ENCODE data around the gene ZPBP2. TPM values are rescaled to one million over a fixed set of nuclear protein-coding genes. Genes with fewer than 3 reads are reported as not detected.

Gene ZPBP2
- total and polyA plus RNA-seq, 2 of the 13 experiments (the other 11 are each of a cell fraction or from before 2014, with no cell fraction given): not detected

GRCh38 chr17:39894681-39895376 is 26.8 kb downstream of the ZPBP2 start:
- no peaks in the 10 kb centered on the region for H3K9me3 ChIP-seq (ENCODE audit: low read length)
- H3K4me2 ChIP-seq (ENCODE audit: low read depth, low read length): no peak overlapping the region
- no peaks in the 10 kb centered on the region for H3K36me3 ChIP-seq (replicated peaks in 1 of 2; ENCODE audit: control insufficient read depth in 1 of 2, insufficient read depth in 2 of 2, low read length in 2 of 2)
- H3K4me3 ChIP-seq (replicated peaks in 1 of 3; ENCODE audit: insufficient read depth in 1 of 3, low read depth in 2 of 3, low read length in 3 of 3): no peak overlapping the region
- no peak overlapping the region for H3K27ac ChIP-seq (ENCODE audit: extremely low read length, insufficient read depth, low read length)
- no peak for ATAC-seq
- H3K27me3 ChIP-seq (ENCODE audit: control insufficient read depth in 1 of 2, insufficient read depth in 2 of 2, low read length in 2 of 2): peaks cover 0 to 17% of the 10 kb centered on the region in 2 experiments; a peak in 2 of 5 replicates
- no peak overlapping the region for H2AFZ ChIP-seq (ENCODE audit: low read length)
- intact Hi-C loops (cut with micrococcal nuclease; ENCODE audit: unreplicated experiment): no loop called here
- FAIRE-seq: no peak
- H3K4me1 ChIP-seq (ENCODE audit: insufficient read depth, low read length): no peaks in the 10 kb centered on the region
- no peaks in the 10 kb centered on the region for H4K20me1 ChIP-seq (ENCODE audit: insufficient read depth, low read length)
- no peak for DNase-seq (ENCODE audit: low spot score)
- no TSS peak for BruUV-seq (replicated peaks)
- in situ Hi-C loops (cut with HindIII; ENCODE audit: extremely low pct_ligation_motif_present, low pct_unique_long_range_greater_than_20kb): no loop called here
- ChIA-PET CTCF (ENCODE audit: low intra/inter-chr PET ratio, low total read pairs) (no interaction called here), POLR2A (interaction anchor here (2.0 kb wide), 1 partner anchor 10 kb away, joined by 8 read pairs; no protein-coding TSS in a partner anchor)
- 29% methylated on average over 3 of the region's 3 CpGs for WGBS (ENCODE audit: low lambda C conversion rate)
- no peak overlapping the region for H3K9ac ChIP-seq (ENCODE audit: insufficient read depth, low read depth, low read length)
- H3K79me2 ChIP-seq (ENCODE audit: insufficient read depth, low read length): no peaks in the 10 kb centered on the region
- TF ChIP-seq ZNF674 (CRISPR knock-in tag; IDR thresholded peaks at IDR 0.05; ENCODE audit: low read depth) (no peak), ELF1 (CRISPR knock-in tag; IDR thresholded peaks at IDR 0.05) (no peak), ZNF362 (CRISPR knock-in tag; IDR thresholded peaks at IDR 0.05; ENCODE audit: borderline replicate concordance) (no peak), CC2D1A (CRISPR knock-in tag; IDR thresholded peaks at IDR 0.05) (no peak), MATR3 (CRISPR knock-in tag; IDR thresholded peaks at IDR 0.05) (no peak), ZNF503 (CRISPR knock-in tag; IDR thresholded peaks at IDR 0.05) (no peak), MED13 (CRISPR knock-in tag; IDR thresholded peaks at IDR 0.05) (no peak), ATAD3A (CRISPR knock-in tag; IDR thresholded peaks at IDR 0.05) (no peak), ZNF136 (CRISPR knock-in tag; IDR thresholded peaks at IDR 0.05; ENCODE audit: low read depth) (no peak), SALL2 (CRISPR knock-in tag; IDR thresholded peaks at IDR 0.05) (no peak), MTERF4 (CRISPR knock-in tag; IDR thresholded peaks at IDR 0.05) (no peak), KLF9 (CRISPR knock-in tag; IDR thresholded peaks at IDR 0.05; ENCODE audit: low read depth) (no peak), CCAR2 (optimal IDR thresholded peaks at IDR 0.05; ENCODE audit: low read depth, low read length) (no peak), ZNF574 (CRISPR knock-in tag; IDR thresholded peaks at IDR 0.05) (no peak), FOXM1 (CRISPR knock-in tag; IDR thresholded peaks at IDR 0.05) (no peak), ZNF224 (CRISPR knock-in tag; IDR thresholded peaks at IDR 0.05) (no peak), NCOA5 (CRISPR knock-in tag; IDR thresholded peaks at IDR 0.05) (no peak), HHEX (CRISPR knock-in tag; IDR thresholded peaks at IDR 0.05) (no peak)
